Measurements from ENCODE around the gene APBB1IP. TPM values are rescaled to one million over a fixed set of nuclear protein-coding genes. Genes with fewer than 3 reads are reported as not detected.

APBB1IP gene
- total RNA-seq, 1 experiment from 2014 or later = 0.22 TPM

DNA sequence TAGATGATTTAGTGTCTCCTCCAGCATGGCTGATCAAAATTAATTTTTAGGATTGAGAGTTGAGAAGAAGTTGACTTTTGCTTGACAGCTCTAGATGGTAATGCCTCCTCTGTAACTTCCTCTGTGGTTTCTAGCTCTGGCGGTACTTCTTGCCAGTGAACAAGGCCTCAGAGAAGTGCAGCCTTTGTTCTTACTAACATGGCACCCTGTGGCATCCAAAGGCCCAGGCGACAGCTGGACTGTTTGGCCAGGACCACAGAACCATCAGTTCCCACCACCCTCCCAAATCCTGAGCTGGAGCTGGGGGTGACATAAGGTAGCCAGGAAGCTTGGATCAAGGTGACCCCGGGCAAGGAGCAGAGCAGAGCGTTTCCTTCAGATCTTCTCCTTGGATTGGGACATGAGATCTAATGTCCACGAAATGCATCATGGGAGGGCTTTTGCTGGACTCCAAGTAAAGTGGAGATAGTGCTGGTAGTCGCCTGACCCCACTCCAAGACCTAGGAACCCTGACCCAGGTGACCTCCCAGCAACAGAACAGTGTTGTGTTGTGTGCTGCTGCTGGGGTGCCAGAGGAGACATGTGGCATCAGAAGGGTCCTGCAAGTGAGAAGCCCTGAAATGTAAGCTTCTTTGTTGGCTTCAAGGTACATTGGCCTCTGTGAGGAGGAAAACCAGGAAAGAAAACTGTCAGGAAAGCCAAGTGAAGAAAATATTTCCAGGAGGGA is 41.8 kb downstream of the APBB1IP start:
- no peak overlapping the region for H3K27ac Mint-ChIP-seq
- ATAC-seq (no peak), DNase-seq (ENCODE audit: low spot score) (no peak)
- no peaks in the 10 kb centered on the region for H3K27me3 Mint-ChIP-seq (ENCODE audit: low read depth)
- no peaks in the 10 kb centered on the region for H3K4me1 Mint-ChIP-seq
- no peaks in the 10 kb centered on the region for H3K36me3 Mint-ChIP-seq
- no peaks in the 10 kb centered on the region for H3K9me3 Mint-ChIP-seq
- TF ChIP-seq ZNF423 (CRISPR knock-in tag; IDR thresholded peaks at IDR 0.05) (no peak), ZNF232 (CRISPR knock-in tag; IDR thresholded peaks at IDR 0.05) (no peak), GRHL2 (CRISPR knock-in tag; IDR thresholded peaks at IDR 0.05; ENCODE audit: insufficient replicate concordance, severe bottlenecking) (no peak), JAZF1 (CRISPR knock-in tag; IDR thresholded peaks at IDR 0.05) (no peak), SMAD4 (CRISPR knock-in tag; IDR thresholded peaks at IDR 0.05) (no peak), JUN (CRISPR knock-in tag; IDR thresholded peaks at IDR 0.05) (no peak), NFYB (CRISPR knock-in tag; conservative IDR thresholded peaks at IDR 0.05; ENCODE audit: low read depth) (no peak)
- TF ChIP-seq, protein P1, sequence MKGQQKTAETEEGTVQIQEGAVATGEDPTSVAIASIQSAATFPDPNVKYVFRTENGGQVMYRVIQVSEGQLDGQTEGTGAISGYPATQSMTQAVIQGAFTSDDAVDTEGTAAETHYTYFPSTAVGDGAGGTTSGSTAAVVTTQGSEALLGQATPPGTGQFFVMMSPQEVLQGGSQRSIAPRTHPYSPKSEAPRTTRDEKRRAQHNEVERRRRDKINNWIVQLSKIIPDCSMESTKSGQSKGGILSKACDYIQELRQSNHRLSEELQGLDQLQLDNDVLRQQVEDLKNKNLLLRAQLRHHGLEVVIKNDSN (CRISPR knock-in tag; IDR thresholded peaks at IDR 0.05) = no peak
- TF ChIP-seq, protein P2, sequence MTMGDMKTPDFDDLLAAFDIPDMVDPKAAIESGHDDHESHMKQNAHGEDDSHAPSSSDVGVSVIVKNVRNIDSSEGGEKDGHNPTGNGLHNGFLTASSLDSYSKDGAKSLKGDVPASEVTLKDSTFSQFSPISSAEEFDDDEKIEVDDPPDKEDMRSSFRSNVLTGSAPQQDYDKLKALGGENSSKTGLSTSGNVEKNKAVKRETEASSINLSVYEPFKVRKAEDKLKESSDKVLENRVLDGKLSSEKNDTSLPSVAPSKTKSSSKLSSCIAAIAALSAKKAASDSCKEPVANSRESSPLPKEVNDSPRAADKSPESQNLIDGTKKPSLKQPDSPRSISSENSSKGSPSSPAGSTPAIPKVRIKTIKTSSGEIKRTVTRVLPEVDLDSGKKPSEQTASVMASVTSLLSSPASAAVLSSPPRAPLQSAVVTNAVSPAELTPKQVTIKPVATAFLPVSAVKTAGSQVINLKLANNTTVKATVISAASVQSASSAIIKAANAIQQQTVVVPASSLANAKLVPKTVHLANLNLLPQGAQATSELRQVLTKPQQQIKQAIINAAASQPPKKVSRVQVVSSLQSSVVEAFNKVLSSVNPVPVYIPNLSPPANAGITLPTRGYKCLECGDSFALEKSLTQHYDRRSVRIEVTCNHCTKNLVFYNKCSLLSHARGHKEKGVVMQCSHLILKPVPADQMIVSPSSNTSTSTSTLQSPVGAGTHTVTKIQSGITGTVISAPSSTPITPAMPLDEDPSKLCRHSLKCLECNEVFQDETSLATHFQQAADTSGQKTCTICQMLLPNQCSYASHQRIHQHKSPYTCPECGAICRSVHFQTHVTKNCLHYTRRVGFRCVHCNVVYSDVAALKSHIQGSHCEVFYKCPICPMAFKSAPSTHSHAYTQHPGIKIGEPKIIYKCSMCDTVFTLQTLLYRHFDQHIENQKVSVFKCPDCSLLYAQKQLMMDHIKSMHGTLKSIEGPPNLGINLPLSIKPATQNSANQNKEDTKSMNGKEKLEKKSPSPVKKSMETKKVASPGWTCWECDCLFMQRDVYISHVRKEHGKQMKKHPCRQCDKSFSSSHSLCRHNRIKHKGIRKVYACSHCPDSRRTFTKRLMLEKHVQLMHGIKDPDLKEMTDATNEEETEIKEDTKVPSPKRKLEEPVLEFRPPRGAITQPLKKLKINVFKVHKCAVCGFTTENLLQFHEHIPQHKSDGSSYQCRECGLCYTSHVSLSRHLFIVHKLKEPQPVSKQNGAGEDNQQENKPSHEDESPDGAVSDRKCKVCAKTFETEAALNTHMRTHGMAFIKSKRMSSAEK (CRISPR knock-in tag; IDR thresholded peaks at IDR 0.05; ENCODE audit: borderline replicate concordance) = no peak
- H3K4me3 Mint-ChIP-seq = no peak overlapping the region
- POLR2A ChIA-PET = no interaction called here
- CTCF ChIA-PET = interaction anchor here (0.6 to 2.0 kb wide), 3 partner anchors 49 to 88 kb away, joined by 3 to 9 read pairs (median 3); no protein-coding TSS in a partner anchor

DNA sequence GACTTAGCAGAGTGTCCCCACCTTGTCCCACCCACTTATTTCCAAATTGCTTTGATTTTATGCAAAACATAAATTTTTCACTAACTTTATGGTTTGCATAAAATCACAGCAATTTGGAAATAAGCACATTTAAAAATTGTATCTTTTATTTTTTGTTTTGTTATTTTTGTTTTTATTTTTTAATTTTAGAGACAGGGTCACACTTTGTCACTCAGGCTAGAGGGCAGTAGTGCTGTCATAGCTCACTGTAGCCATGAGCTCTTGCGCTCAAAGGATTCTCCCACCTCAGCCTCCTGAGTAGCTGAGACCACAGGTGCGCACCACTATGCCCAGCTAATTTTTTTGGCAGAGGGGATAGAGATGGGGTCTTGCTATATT is 43.2 kb downstream of the APBB1IP start:
- ATAC-seq (0 out of 2 replicates have a peak, but pooled peaks have one; percentile 24), DNase-seq (ENCODE audit: low spot score) (no peak)
- Mint-ChIP-seq H3K27me3 (ENCODE audit: low read depth) (no peaks in the 10 kb centered on the region), H3K4me3 (no peak overlapping the region), H3K4me1 (no peaks in the 10 kb centered on the region), H3K27ac (no peak overlapping the region), H3K36me3 (no peaks in the 10 kb centered on the region), H3K9me3 (no peaks in the 10 kb centered on the region)
- no peak for TF ChIP-seq CBFB (CRISPR knock-in tag; IDR thresholded peaks at IDR 0.05; ENCODE audit: low read depth)
- no peak for TF ChIP-seq GRHL2 (CRISPR knock-in tag; IDR thresholded peaks at IDR 0.05; ENCODE audit: insufficient replicate concordance, severe bottlenecking)
- no peak for TF ChIP-seq GABPB1 (CRISPR knock-in tag; IDR thresholded peaks at IDR 0.05)
- TF ChIP-seq ATF1 (CRISPR knock-in tag; IDR thresholded peaks at IDR 0.05) = no peak
- TF ChIP-seq, protein P3, sequence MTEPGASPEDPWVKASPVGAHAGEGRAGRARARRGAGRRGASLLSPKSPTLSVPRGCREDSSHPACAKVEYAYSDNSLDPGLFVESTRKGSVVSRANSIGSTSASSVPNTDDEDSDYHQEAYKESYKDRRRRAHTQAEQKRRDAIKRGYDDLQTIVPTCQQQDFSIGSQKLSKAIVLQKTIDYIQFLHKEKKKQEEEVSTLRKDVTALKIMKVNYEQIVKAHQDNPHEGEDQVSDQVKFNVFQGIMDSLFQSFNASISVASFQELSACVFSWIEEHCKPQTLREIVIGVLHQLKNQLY (CRISPR knock-in tag; IDR thresholded peaks at IDR 0.05) = no peak
- TF ChIP-seq SOX15 (CRISPR knock-in tag; IDR thresholded peaks at IDR 0.05) = no peak
- ChIA-PET CTCF (interaction anchor here (2.0 to 2.1 kb wide), 2 partner anchors 53 to 146 kb away, joined by 6 to 9 read pairs; no protein-coding TSS in a partner anchor), POLR2A (no interaction called here)

DNA sequence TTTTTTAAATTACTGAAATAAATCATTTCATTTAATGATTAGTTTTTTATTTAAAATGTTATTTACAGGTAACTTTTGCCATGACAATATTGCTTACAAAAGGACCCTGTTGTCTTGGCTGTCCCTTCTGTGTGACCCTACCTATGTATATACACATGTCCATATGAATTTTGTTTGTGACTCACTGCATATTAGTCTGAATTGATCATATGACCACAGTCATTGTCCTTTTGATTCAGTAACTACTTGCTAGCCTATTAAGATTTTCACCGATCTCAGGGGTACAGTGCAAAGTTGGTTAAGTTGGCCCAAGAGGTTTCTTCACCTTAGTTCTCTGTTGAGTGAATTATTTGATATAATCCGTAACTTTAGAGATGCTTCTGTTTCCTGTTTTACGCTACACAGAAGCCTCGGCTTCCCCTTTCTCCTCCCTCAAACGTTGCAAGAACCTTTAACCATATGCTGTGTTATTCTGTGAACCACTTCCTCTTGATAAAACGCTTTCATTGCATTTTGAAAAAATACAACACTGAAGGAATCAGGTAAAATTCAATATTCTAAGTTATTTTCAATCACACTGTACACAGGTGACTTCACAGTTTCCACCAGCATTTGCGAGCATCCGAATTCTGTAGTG is 43.9 kb downstream of the APBB1IP start:
- H3K4me3 Mint-ChIP-seq = no peak overlapping the region
- ATAC-seq (no peak), DNase-seq (ENCODE audit: low spot score) (no peak)
- H3K27me3 Mint-ChIP-seq (ENCODE audit: low read depth) = no peaks in the 10 kb centered on the region
- no peaks in the 10 kb centered on the region for H3K36me3 Mint-ChIP-seq
- POLR2A ChIA-PET = interaction anchor here (0.6 kb wide), 1 partner anchor 747 kb away, joined by 3 read pairs; no protein-coding TSS in a partner anchor
- H3K4me1 Mint-ChIP-seq = no peaks in the 10 kb centered on the region
- no peak overlapping the region for H3K27ac Mint-ChIP-seq
- no peaks in the 10 kb centered on the region for H3K9me3 Mint-ChIP-seq
- CTCF ChIA-PET = interaction anchor here (0.7 to 2.1 kb wide), 3 partner anchors 11 to 147 kb away, joined by 3 to 9 read pairs (median 6); no protein-coding TSS in a partner anchor
- no peak for TF ChIP-seq CREM (CRISPR knock-in tag; IDR thresholded peaks at IDR 0.05)
- TF ChIP-seq ZNF219 (CRISPR knock-in tag; IDR thresholded peaks at IDR 0.05; ENCODE audit: borderline replicate concordance) = no peak
- TF ChIP-seq ZNF138 (CRISPR knock-in tag; conservative IDR thresholded peaks at IDR 0.05) = no peak
- TF ChIP-seq, protein P4, sequence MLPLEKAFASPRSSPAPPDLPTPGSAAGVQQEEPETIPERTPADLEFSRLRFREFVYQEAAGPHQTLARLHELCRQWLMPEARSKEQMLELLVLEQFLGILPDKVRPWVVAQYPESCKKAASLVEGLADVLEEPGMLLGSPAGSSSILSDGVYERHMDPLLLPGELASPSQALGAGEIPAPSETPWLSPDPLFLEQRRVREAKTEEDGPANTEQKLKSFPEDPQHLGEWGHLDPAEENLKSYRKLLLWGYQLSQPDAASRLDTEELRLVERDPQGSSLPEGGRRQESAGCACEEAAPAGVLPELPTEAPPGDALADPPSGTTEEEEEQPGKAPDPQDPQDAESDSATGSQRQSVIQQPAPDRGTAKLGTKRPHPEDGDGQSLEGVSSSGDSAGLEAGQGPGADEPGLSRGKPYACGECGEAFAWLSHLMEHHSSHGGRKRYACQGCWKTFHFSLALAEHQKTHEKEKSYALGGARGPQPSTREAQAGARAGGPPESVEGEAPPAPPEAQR (CRISPR knock-in tag; IDR thresholded peaks at IDR 0.05) = no peak
- TF ChIP-seq, protein P5, sequence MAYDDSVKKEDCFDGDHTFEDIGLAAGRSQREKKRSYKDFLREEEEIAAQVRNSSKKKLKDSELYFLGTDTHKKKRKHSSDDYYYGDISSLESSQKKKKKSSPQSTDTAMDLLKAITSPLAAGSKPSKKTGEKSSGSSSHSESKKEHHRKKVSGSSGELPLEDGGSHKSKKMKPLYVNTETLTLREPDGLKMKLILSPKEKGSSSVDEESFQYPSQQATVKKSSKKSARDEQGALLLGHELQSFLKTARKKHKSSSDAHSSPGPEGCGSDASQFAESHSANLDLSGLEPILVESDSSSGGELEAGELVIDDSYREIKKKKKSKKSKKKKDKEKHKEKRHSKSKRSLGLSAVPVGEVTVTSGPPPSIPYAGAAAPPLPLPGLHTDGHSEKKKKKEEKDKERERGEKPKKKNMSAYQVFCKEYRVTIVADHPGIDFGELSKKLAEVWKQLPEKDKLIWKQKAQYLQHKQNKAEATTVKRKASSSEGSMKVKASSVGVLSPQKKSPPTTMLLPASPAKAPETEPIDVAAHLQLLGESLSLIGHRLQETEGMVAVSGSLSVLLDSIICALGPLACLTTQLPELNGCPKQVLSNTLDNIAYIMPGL (CRISPR knock-in tag; IDR thresholded peaks at IDR 0.05) = no peak
- TF ChIP-seq GABPB1 (CRISPR knock-in tag; IDR thresholded peaks at IDR 0.05) = no peak
- no peak for TF ChIP-seq ZNF232 (CRISPR knock-in tag; IDR thresholded peaks at IDR 0.05)
- TF ChIP-seq, protein P6, sequence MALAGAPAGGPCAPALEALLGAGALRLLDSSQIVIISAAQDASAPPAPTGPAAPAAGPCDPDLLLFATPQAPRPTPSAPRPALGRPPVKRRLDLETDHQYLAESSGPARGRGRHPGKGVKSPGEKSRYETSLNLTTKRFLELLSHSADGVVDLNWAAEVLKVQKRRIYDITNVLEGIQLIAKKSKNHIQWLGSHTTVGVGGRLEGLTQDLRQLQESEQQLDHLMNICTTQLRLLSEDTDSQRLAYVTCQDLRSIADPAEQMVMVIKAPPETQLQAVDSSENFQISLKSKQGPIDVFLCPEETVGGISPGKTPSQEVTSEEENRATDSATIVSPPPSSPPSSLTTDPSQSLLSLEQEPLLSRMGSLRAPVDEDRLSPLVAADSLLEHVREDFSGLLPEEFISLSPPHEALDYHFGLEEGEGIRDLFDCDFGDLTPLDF (CRISPR knock-in tag; IDR thresholded peaks at IDR 0.05) = no peak
- no peak for TF ChIP-seq EMX1 (CRISPR knock-in tag; IDR thresholded peaks at IDR 0.05)
